Stomach (tissue), 4 donors: ENCODE measurements around the gene PELI2.

ENCODE experiments used
- CTCF ChIP-seq, 7 experiments: fragments of 450-650 bp in 4 of 7; fragments of 200-600 bp in 3 of 7; sonication (generic) in 3 of 7; IDR thresholded peaks; one replicate each; pipeline ENCODE4 v1.5.1; 2016 to 2019; ENCODE audit warnings: antibody characterized with exemption in 7 of 7, control low read depth in 2 of 7, mild to moderate bottlenecking in 1 of 7
- EP300 ChIP-seq: sonication (generic); formaldehyde crosslinking; IDR thresholded peaks from one replicate; pipeline ENCODE4 v1.6.1; 2017; ENCODE audit warnings: antibody characterized with exemption
- POLR2A ChIP-seq, 4 donors: fragments of 450-650 bp; IDR thresholded peaks; one replicate each; pipeline ENCODE4 v1.6.1; 2016; ENCODE audit warnings: antibody characterized with exemption in 4 of 4, control low read depth in 2 of 4, mild to moderate bottlenecking in 1 of 4, moderate library complexity in 1 of 4
- POLR2AphosphoS5 ChIP-seq, 3 donors: sonication (generic); formaldehyde crosslinking; IDR thresholded peaks; one replicate each; pipeline ENCODE4 v1.6.1; 2016; ENCODE audit warnings: antibody characterized with exemption in 3 of 3

GRCh38 chr14:56149995-56150394, 31.8 kb downstream of the PELI2 start:
- TF ChIP-seq CTCF (IDR thresholded peaks at IDR 0.05) = no peak
- no peak for TF ChIP-seq EP300
- no peak for TF ChIP-seq POLR2AphosphoS5 (IDR thresholded peaks at IDR 0.05)
- no peak for TF ChIP-seq POLR2A (IDR thresholded peaks at IDR 0.05)
